ENCODE results near the gene HCN3. TPM values are rescaled to one million over a fixed set of nuclear protein-coding genes. Genes with fewer than 3 reads are reported as not detected.

The HCN3 gene
- total and polyA plus RNA-seq, 2 of the 13 experiments (the other 11 are each of a cell fraction or from before 2014, with no cell fraction given), result 2.4 to 10.2 TPM

GRCh38 chr1:155309423-155310021 lies 32.3 kb downstream of the HCN3 start (continued):
- TF ChIP-seq ZNF687 (CRISPR knock-in tag; IDR thresholded peaks at IDR 0.05), result peak; percentile 35
- TF ChIP-seq HDAC2 (CRISPR knock-in tag; IDR thresholded peaks at IDR 0.05), result no peak
- no peak for TF ChIP-seq ZEB1 (IDR thresholded peaks at IDR 0.05; ENCODE audit: insufficient replicate concordance, low read depth)
- TF ChIP-seq ZNF407 (CRISPR knock-in tag; IDR thresholded peaks at IDR 0.05; ENCODE audit: not compliant biosample characterization), result no peak
- no peak for TF ChIP-seq ZNF501 (CRISPR knock-in tag; IDR thresholded peaks at IDR 0.05)
- peak; percentile 67; the same call in 1 of the 2 replicates for TF ChIP-seq ZFP36L1 (CRISPR knock-in tag; IDR thresholded peaks at IDR 0.05)
- peak in 1 of 2 experiments; percentile 62; a peak in 2 of 4 replicates for TF ChIP-seq POLR2A (IDR thresholded peaks at IDR 0.05; ENCODE audit: insufficient read depth in 1 of 2, low read depth in 2 of 2, low read length in 2 of 2)
- TF ChIP-seq FOXK2 (IDR thresholded peaks at IDR 0.05), result no peak
- TF ChIP-seq ATF2 (CRISPR knock-in tag; IDR thresholded peaks at IDR 0.05), result no peak
- TF ChIP-seq PPARG (CRISPR knock-in tag; conservative IDR thresholded peaks at IDR 0.05), result no peak
- TF ChIP-seq PAF1 (CRISPR knock-in tag; IDR thresholded peaks at IDR 0.05), result no peak
- 0 out of 2 replicates have a peak, but pooled peaks have one; percentile 67 for TF ChIP-seq ZNF607 (CRISPR knock-in tag; IDR thresholded peaks at IDR 0.05; ENCODE audit: borderline replicate concordance)
- no peak for TF ChIP-seq ZNF460 (CRISPR knock-in tag; IDR thresholded peaks at IDR 0.05; ENCODE audit: borderline replicate concordance)
- TF ChIP-seq ELF3 (CRISPR knock-in tag; IDR thresholded peaks at IDR 0.05), result no peak; the same call in 1 of the 2 replicates
